Loucy (cell line): ENCODE results near the gene SPATA2L.

Source experiments
- EZH2phosphoT487 ChIP-seq: fragments of 200-600 bp; IDR thresholded peaks from 2 replicates; pipeline ENCODE4 v1.6.1; 2018; ENCODE audit warnings: antibody characterized with exemption, mild to moderate bottlenecking, moderate library complexity, borderline replicate concordance
- TF ChIP-seq, protein P1 (sequence below): fragments of 200-600 bp; sonication (generic); conservative IDR thresholded peaks from 2 replicates; pipeline ENCODE4 v1.5.1; 2014; ENCODE audit warnings: mild to moderate bottlenecking, antibody characterized with exemption, low read length

GRCh38 chr16:89668790-89669158 lies 32.7 kb downstream of the SPATA2L start:
- TF ChIP-seq, protein P1, sequence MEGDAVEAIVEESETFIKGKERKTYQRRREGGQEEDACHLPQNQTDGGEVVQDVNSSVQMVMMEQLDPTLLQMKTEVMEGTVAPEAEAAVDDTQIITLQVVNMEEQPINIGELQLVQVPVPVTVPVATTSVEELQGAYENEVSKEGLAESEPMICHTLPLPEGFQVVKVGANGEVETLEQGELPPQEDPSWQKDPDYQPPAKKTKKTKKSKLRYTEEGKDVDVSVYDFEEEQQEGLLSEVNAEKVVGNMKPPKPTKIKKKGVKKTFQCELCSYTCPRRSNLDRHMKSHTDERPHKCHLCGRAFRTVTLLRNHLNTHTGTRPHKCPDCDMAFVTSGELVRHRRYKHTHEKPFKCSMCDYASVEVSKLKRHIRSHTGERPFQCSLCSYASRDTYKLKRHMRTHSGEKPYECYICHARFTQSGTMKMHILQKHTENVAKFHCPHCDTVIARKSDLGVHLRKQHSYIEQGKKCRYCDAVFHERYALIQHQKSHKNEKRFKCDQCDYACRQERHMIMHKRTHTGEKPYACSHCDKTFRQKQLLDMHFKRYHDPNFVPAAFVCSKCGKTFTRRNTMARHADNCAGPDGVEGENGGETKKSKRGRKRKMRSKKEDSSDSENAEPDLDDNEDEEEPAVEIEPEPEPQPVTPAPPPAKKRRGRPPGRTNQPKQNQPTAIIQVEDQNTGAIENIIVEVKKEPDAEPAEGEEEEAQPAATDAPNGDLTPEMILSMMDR, result no peak
- no peak for TF ChIP-seq EZH2phosphoT487
